Trophoblast cell (in vitro differentiated cells and primary cell): Measurements from ENCODE around the gene SCN5A.

Source experiments
- DNase-seq, 2 donors: peaks; one replicate each; pipeline ENCODE4 v3.0.0-alpha.2; 2016
- H2AFZ ChIP-seq: 2 replicates; pipeline ENCODE4 v1.6.1; 2013; ENCODE audit warnings: low read length, moderate library complexity, mild to moderate bottlenecking; ENCODE audit not compliant: insufficient read depth, poor library complexity
- H2AK5ac ChIP-seq: 2 replicates; pipeline ENCODE4 v1.6.1; 2013; ENCODE audit warnings: mild to moderate bottlenecking, low read length
- H2BK120ac ChIP-seq: 2 replicates; pipeline ENCODE4 v1.6.1; 2013; ENCODE audit warnings: low read length, mild to moderate bottlenecking, moderate library complexity; ENCODE audit not compliant: insufficient read depth, poor library complexity
- H2BK12ac ChIP-seq: 2 replicates; pipeline ENCODE4 v1.6.1; 2013; ENCODE audit warnings: mild to moderate bottlenecking, low read length, moderate library complexity
- H2BK5ac ChIP-seq: 2 replicates; pipeline ENCODE4 v1.6.1; 2013; ENCODE audit warnings: low read length, low read depth, moderate library complexity, mild to moderate bottlenecking; ENCODE audit not compliant: poor library complexity
- H3K14ac ChIP-seq: 2 replicates; pipeline ENCODE4 v1.6.1; 2013; ENCODE audit warnings: mild to moderate bottlenecking, low read length
- H3K18ac ChIP-seq: 2 replicates; pipeline ENCODE4 v1.6.1; 2013; ENCODE audit warnings: mild to moderate bottlenecking, low read length
- H3K23ac ChIP-seq: 2 replicates; pipeline ENCODE4 v1.6.1; 2013; ENCODE audit warnings: low read length
- H3K27ac ChIP-seq: 2 replicates; pipeline ENCODE4 v1.5.1; 2013; ENCODE audit warnings: low read depth, mild to moderate bottlenecking, inconsistent platforms, low read length, moderate library complexity
- H3K27me3 ChIP-seq: 2 replicates; pipeline ENCODE4 v1.6.1; 2013; ENCODE audit warnings: inconsistent platforms, mild to moderate bottlenecking, low read length, moderate library complexity; ENCODE audit not compliant: insufficient read depth
- H3K36me3 ChIP-seq, 2 experiments: 1 replicate in 1 of 2; 2 replicates in 1 of 2; pipeline ENCODE4 v1.6.1; 2013; ENCODE audit warnings: low read length in 2 of 2, mild to moderate bottlenecking in 2 of 2, moderate library complexity in 1 of 2; ENCODE audit not compliant: insufficient read depth in 2 of 2, control insufficient read depth in 1 of 2
- H3K4ac ChIP-seq: 2 replicates; pipeline ENCODE4 v1.6.1; 2013; ENCODE audit warnings: low read depth, mild to moderate bottlenecking, low read length, moderate library complexity
- H3K4me1 ChIP-seq, 2 experiments: 1 replicate in 1 of 2; 2 replicates in 1 of 2; pipeline ENCODE4 v1.6.1; 2013; ENCODE audit warnings: low read length in 2 of 2, mild to moderate bottlenecking in 2 of 2, moderate library complexity in 1 of 2; ENCODE audit not compliant: insufficient read depth in 2 of 2, control insufficient read depth in 1 of 2
- H3K4me2 ChIP-seq: 2 replicates; pipeline ENCODE4 v1.6.1; 2013; ENCODE audit warnings: inconsistent platforms, mild to moderate bottlenecking, low read length, moderate library complexity
- H3K4me3 ChIP-seq: 2 replicates; pipeline ENCODE4 v1.5.1; 2013; ENCODE audit warnings: mild to moderate bottlenecking, low read depth, low read length, inconsistent platforms
- H3K79me1 ChIP-seq: one replicate; pipeline ENCODE4 v1.6.1; 2013; ENCODE audit warnings: low read length
- H3K79me2 ChIP-seq: 2 replicates; pipeline ENCODE4 v1.6.1; 2013; ENCODE audit warnings: low read length, mild to moderate bottlenecking; ENCODE audit not compliant: control insufficient read depth, insufficient read depth, poor library complexity
- H3K9ac ChIP-seq: 2 replicates; pipeline ENCODE4 v1.6.1; 2013; ENCODE audit warnings: mild to moderate bottlenecking, low read length
- H3K9me3 ChIP-seq: 2 replicates; pipeline ENCODE4 v1.6.1; 2013; ENCODE audit warnings: low read depth, mild to moderate bottlenecking, control low read depth, inconsistent platforms, low read length; ENCODE audit not compliant: insufficient read depth
- H4K12ac ChIP-seq: 2 replicates; pipeline ENCODE4 v1.6.1; 2013; ENCODE audit warnings: low read depth, mild to moderate bottlenecking, low read length, moderate library complexity
- H4K8ac ChIP-seq: 2 replicates; pipeline ENCODE4 v1.6.1; 2013; ENCODE audit warnings: low read depth, mild to moderate bottlenecking, low read length, moderate library complexity
- H4K91ac ChIP-seq: one replicate; pipeline ENCODE4 v1.6.1; 2013; ENCODE audit warnings: low read depth, mild to moderate bottlenecking, low read length, moderate library complexity
- WGBS: extraction: QIAGEN DNeasy Blood & Tissue Kit; methylation state at CpG from one replicate; pipeline ENCODE4 v1.1.7; 2013; ENCODE audit warnings: missing lambda C conversion rate; ENCODE audit not compliant: insufficient read length, insufficient coverage; ENCODE audit errors: extremely low coverage; 5-methylcytosine and 5-hydroxymethylcytosine counted together

Gene SCN5A

DNA sequence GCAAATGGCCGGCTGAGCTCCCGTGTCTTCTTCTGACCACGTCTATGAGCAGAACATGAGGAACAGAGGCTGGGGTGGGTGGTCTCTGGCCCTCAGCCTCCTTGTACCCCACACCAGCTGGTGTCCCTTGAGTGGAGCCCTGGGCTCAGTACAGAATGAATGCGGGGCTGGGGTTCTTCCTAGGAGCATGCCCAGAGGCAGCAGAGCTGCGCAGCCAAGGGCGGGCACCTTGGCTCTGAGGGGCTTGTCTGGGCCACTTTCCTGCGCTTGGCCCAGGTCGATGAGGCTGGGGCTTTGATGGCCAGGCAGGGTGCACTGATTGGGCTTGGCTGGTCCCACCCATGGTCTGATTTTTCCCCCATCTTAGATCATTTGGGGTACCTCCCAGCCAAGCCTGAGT, 6.4 kb downstream of the SCN5A start:
- Histone ChIP-seq H2AFZ (no peak overlapping the region), H3K4me2 (no peak overlapping the region), H3K9ac (no peak overlapping the region), H4K12ac (no peak overlapping the region), H3K4ac (no peak overlapping the region), H2BK120ac (no peak overlapping the region), H3K18ac (no peak overlapping the region), H4K91ac (no peak overlapping the region), H2BK12ac (no peak overlapping the region), H3K36me3 (no peaks in the 10 kb centered on the region), H4K8ac (no peak overlapping the region), H3K27ac (no peak overlapping the region), H3K9me3 (no peaks in the 10 kb centered on the region), H3K27me3 (peaks cover 1% of the 10 kb centered on the region), H3K79me2 (no peaks in the 10 kb centered on the region), H3K4me3 (no peak overlapping the region), H3K14ac (no peak overlapping the region), H3K4me1 (no peaks in the 10 kb centered on the region), H2BK5ac (no peak overlapping the region), H3K79me1 (no peaks in the 10 kb centered on the region), H2AK5ac (no peak overlapping the region), H3K23ac (no peak overlapping the region)
- no peak for DNase-seq
- no CpG with 5 or more reads among the region's 8 CpGs for WGBS

DNA sequence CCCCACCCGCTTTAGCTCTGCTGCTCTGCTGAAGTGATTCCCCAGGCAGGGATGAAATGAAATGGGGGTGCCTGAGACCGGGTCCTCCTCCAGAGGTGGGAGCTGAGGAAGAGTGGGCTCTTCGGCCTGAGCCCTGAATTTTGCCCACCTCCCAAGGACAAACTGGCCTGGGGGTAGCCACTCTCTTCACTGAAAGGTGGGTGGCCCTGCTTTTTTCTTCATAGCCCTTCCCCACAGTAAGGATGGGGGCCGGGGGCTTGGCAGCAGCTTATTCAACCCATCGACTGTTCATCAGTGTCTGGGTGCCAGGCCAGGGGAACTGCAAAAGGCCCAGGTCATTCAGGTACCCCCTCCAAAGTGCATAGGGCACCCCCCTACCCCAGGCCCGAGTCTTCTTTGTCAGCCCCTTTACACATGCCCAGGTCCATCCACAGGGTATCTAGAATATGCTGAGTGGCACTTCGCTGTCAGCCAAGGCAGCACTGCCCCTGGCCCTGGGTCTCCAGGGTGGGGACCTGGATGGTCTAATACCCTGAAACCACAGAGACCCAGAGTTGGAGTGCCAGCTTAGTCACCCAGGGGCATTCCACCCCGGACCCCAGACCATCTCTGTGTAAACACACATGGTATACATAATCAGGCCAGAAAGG, 7.9 kb downstream of the SCN5A start:
- no peak overlapping the region for H3K9ac ChIP-seq
- H3K4me2 ChIP-seq: no peak overlapping the region
- H3K27ac ChIP-seq: no peak overlapping the region
- H4K8ac ChIP-seq: no peak overlapping the region
- H3K36me3 ChIP-seq: no peaks in the 10 kb centered on the region
- no CpG with 5 or more reads among the region's 8 CpGs for WGBS
- H3K4me3 ChIP-seq: no peak overlapping the region
- no peak for DNase-seq
- no peak overlapping the region for H2BK12ac ChIP-seq
- no peak overlapping the region for H4K91ac ChIP-seq
- H3K79me1 ChIP-seq: no peaks in the 10 kb centered on the region
- H2AFZ ChIP-seq: no peak overlapping the region
- no peak overlapping the region for H2BK5ac ChIP-seq
- H2BK120ac ChIP-seq: no peak overlapping the region
- H3K79me2 ChIP-seq: no peaks in the 10 kb centered on the region
- H3K9me3 ChIP-seq: no peaks in the 10 kb centered on the region
- H2AK5ac ChIP-seq: no peak overlapping the region
- no peak overlapping the region for H4K12ac ChIP-seq
- no peak overlapping the region for H3K14ac ChIP-seq
- H3K4me1 ChIP-seq: no peaks in the 10 kb centered on the region
- no peaks in the 10 kb centered on the region for H3K27me3 ChIP-seq
- no peak overlapping the region for H3K23ac ChIP-seq
- no peak overlapping the region for H3K4ac ChIP-seq
- H3K18ac ChIP-seq: no peak overlapping the region

DNA sequence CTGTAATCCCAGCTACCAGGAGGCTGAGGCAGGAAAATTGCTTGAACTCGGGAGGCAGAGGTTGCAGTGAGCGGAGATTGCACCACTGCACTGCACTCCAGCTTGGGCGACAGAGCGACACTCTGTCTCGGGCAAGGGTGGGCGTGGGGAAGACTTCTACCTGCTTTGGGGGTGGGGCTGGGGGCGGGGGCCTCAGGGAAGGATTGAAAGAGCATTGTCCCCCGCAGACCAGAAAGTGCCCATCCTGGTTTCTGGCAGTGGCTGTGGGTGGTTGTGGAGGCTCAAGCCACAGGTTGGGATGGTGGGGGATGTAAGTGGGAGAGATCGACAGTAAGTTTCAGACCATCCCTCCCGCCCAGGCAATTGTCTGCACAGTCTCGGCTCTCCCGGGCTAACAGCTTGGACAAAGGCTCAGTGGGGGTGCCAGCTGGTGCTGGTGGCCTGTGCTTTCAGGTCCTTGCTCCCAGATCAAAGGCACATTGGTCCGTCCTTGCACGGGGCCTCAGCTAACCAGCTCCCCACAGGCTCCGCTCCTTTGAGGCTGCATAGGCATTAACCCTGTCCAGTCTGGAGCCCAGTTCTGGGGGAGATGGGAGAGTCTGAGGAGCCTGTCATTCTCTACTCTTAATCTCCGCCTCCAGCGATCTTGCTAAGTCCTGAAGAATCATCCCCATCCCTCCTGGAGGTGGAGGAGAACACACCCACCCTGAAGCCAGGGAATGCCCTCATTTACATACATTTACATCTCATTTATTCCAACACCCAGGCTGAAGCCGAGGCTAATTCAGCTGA, 8.6 kb downstream of the SCN5A start:
- WGBS: no CpG with 5 or more reads among the region's 18 CpGs
- no peak for DNase-seq

DNA sequence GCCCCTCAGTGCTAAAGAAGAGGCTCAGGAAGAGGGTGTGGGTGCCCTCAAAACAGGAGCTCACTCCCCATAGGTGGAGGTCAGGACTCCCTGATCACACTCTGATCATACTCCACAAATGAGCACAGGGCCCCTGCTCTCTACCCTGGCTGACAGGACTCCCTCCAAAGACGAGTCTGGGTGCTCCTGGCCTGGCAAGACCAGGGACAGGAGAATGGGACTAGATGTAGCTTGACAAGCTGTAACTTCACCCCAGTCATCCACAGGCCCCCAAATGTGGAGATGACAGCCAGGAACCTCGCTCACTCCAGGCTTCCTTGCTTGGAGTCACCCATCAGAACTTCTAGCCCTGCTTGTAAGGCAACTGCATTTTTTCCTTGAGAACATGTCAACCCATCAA, 11.1 kb downstream of the SCN5A start:
- H3K27me3 ChIP-seq: no peaks in the 10 kb centered on the region
- no peak overlapping the region for H3K9ac ChIP-seq
- no peaks in the 10 kb centered on the region for H3K79me1 ChIP-seq
- no CpG with 5 or more reads among the region's 2 CpGs for WGBS
- DNase-seq: no peak
- no peak overlapping the region for H2AFZ ChIP-seq
- no peak overlapping the region for H4K91ac ChIP-seq
- no peak overlapping the region for H2BK5ac ChIP-seq
- H3K14ac ChIP-seq: no peak overlapping the region
- H2AK5ac ChIP-seq: no peak overlapping the region
- H4K12ac ChIP-seq: no peak overlapping the region
- no peaks in the 10 kb centered on the region for H3K36me3 ChIP-seq
- H3K23ac ChIP-seq: no peak overlapping the region
- no peak overlapping the region for H3K4me2 ChIP-seq
- no peak overlapping the region for H3K18ac ChIP-seq
- H3K4me1 ChIP-seq: peaks cover 0 to 4% of the 10 kb centered on the region in 2 experiments
- no peak overlapping the region for H4K8ac ChIP-seq
- no peaks in the 10 kb centered on the region for H3K79me2 ChIP-seq
- H2BK120ac ChIP-seq: no peak overlapping the region
- no peak overlapping the region for H3K4ac ChIP-seq
- peaks cover 1% of the 10 kb centered on the region for H3K9me3 ChIP-seq
- H3K4me3 ChIP-seq: no peak overlapping the region
- H3K27ac ChIP-seq: no peak overlapping the region
- no peak overlapping the region for H2BK12ac ChIP-seq

More for the DNA sequence above, 8.6 kb downstream of the SCN5A start:
- no peaks in the 10 kb centered on the region for H3K4me1 ChIP-seq
- no peak overlapping the region for H2AK5ac ChIP-seq
- no peak overlapping the region for H2AFZ ChIP-seq
- no peak overlapping the region for H3K18ac ChIP-seq
- peaks cover 1% of the 10 kb centered on the region for H3K9me3 ChIP-seq
- no peak overlapping the region for H4K12ac ChIP-seq
- H3K23ac ChIP-seq: no peak overlapping the region
- H2BK5ac ChIP-seq: no peak overlapping the region
- no peaks in the 10 kb centered on the region for H3K79me1 ChIP-seq
- H2BK120ac ChIP-seq: no peak overlapping the region
- H3K9ac ChIP-seq: no peak overlapping the region
- no peak overlapping the region for H4K8ac ChIP-seq
- no peaks in the 10 kb centered on the region for H3K36me3 ChIP-seq
- no peak overlapping the region for H3K4me3 ChIP-seq
- no peak overlapping the region for H3K27ac ChIP-seq
- H4K91ac ChIP-seq: no peak overlapping the region
- H3K14ac ChIP-seq: no peak overlapping the region
- no peak overlapping the region for H3K4me2 ChIP-seq
- H2BK12ac ChIP-seq: no peak overlapping the region
- H3K4ac ChIP-seq: no peak overlapping the region
- no peaks in the 10 kb centered on the region for H3K79me2 ChIP-seq
- H3K27me3 ChIP-seq: no peaks in the 10 kb centered on the region
